ENCODE results near the gene USP37. TPM values are rescaled to one million over a fixed set of nuclear protein-coding genes. Genes with fewer than 3 reads are reported as not detected.

The USP37 gene
- total and polyA plus RNA-seq, 12 donors, result 2.5 to 30.7 (median 13.3) TPM

- intact Hi-C loops (cut with DNase I), result no loop called here
- WGBS, 4 donors, result 84 to 100% (median 88%) methylated on average over 1 to 2 of the region's 2 CpGs
- Histone ChIP-seq H3K9me3 (replicated peaks in 1 of 3) (no peaks in the 10 kb centered on the region), H3K27ac (no peak overlapping the region), H3K36me3 (replicated peaks in 1 of 2) (no peaks in the 10 kb centered on the region), H3K4me3 (no peak overlapping the region), H3K4me1 (replicated peaks in 1 of 2) (peaks cover 0 to 7% of the 10 kb centered on the region in 2 donors), H3K27me3 (no peaks in the 10 kb centered on the region)
- DNase-seq, result no peak
- TF ChIP-seq POLR2A (IDR thresholded peaks at IDR 0.05) (no peak), CTCF (IDR thresholded peaks at IDR 0.05) (no peak)
Observed at GRCh38 chr2:218605432-218605831, 37.3 kb upstream of the USP37 start.

- H3K36me3 ChIP-seq (replicated peaks in 1 of 2), result peaks cover 0 to 91% of the 10 kb centered on the region in 2 donors
- no peak overlapping the region for H3K4me3 ChIP-seq
- H3K4me1 ChIP-seq (replicated peaks in 1 of 2), result peaks cover 0 to 3% of the 10 kb centered on the region in 2 donors
- TF ChIP-seq POLR2A (IDR thresholded peaks at IDR 0.05) (no peak), CTCF (IDR thresholded peaks at IDR 0.05) (no peak)
- intact Hi-C loops (cut with DNase I), result no loop called here
- H3K9me3 ChIP-seq (replicated peaks in 1 of 3), result no peaks in the 10 kb centered on the region
- no peak for DNase-seq
- no peak overlapping the region for H3K27ac ChIP-seq
- H3K27me3 ChIP-seq, result no peaks in the 10 kb centered on the region
- 96 to 100% (median 98%) methylated on average over 1 of the region's 1 CpG for WGBS, 4 donors
Observed at GRCh38 chr2:218585541-218585940, 17.4 kb upstream of the USP37 start.

DNA sequence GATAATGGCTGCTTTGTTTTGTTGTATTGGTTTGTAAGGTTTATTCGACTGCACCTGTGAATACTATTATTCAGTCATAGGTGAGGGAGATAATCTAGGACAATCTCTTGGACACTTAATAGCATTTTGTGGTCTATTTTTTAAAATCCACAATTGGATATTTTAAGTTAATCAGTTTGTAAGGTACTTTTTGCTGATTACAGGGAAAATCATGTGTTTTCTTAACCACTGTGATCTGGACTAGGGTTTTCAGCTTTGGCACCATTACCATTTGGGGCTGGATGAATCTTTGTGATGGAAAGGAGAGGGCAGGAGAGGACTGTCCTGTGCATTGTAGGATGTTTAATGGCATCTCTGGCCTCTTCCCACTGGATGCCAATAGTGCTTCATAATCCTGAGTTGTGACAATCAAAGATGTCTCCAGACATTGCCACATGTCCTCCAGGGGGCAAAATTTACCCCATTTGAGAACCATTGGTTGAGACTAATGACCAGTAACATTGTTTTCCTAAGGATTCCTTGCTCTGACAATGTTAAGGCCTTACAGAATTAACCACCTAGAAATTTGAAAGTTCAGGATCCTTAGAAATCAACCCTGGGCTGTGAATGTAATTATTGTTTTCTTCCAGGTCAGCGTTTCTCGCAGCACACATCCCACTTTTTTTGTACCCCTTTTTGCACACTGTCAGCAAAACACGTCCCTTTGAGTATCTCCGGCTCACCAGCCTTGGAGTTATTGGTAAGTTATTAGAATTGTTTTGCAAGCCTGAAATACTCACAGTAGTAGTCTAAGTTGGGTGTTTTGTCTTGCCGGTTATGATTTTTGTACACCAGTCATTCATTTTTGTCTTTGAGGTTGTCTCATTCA lies 16.1 kb upstream of the USP37 start:
- H3K27ac ChIP-seq, result no peak overlapping the region
- TF ChIP-seq POLR2A (IDR thresholded peaks at IDR 0.05) (no peak), CTCF (IDR thresholded peaks at IDR 0.05) (no peak)
- no peaks in the 10 kb centered on the region for H3K9me3 ChIP-seq (replicated peaks in 1 of 3)
- H3K27me3 ChIP-seq, result no peaks in the 10 kb centered on the region
- no peak for DNase-seq
- 92 to 97% (median 94%) methylated on average over 6 of the region's 6 CpGs for WGBS, 4 donors
- no peak overlapping the region for H3K4me3 ChIP-seq
- peaks cover 0 to under 1% of the 10 kb centered on the region in 2 donors for H3K4me1 ChIP-seq (replicated peaks in 1 of 2)
- intact Hi-C loops (cut with DNase I), result no loop called here
- peaks cover 0 to 78% of the 10 kb centered on the region in 2 donors for H3K36me3 ChIP-seq (replicated peaks in 1 of 2)

GRCh38 chr2:218582076-218582475 lies 13.9 kb upstream of the USP37 start:
- Histone ChIP-seq H3K27me3 (no peaks in the 10 kb centered on the region), H3K36me3 (replicated peaks in 1 of 2) (peaks cover 0 to 58% of the 10 kb centered on the region in 2 donors), H3K4me1 (replicated peaks in 1 of 2) (peaks cover 0 to 17% of the 10 kb centered on the region in 2 donors), H3K27ac (no peak overlapping the region), H3K4me3 (no peak overlapping the region), H3K9me3 (replicated peaks in 1 of 3) (no peaks in the 10 kb centered on the region)
- WGBS, 4 donors, result 96 to 98% (median 97%) methylated on average over 7 of the region's 7 CpGs
- TF ChIP-seq POLR2A (IDR thresholded peaks at IDR 0.05) (no peak), CTCF (IDR thresholded peaks at IDR 0.05) (no peak)
- no peak for DNase-seq
- intact Hi-C loops (cut with DNase I), result no loop called here

All from adrenal gland (tissue), 12 donors.